GM19099 (cell line): ENCODE measurements around the gene PBXIP1.

Experiments used
- POLR2A ChIP-seq: IDR thresholded peaks from 3 replicates; pipeline ENCODE4 v1.6.1; 2011; ENCODE audit warnings: low read depth; ENCODE audit not compliant: insufficient read length; ENCODE audit errors: extremely low read depth

The PBXIP1 gene

DNA sequence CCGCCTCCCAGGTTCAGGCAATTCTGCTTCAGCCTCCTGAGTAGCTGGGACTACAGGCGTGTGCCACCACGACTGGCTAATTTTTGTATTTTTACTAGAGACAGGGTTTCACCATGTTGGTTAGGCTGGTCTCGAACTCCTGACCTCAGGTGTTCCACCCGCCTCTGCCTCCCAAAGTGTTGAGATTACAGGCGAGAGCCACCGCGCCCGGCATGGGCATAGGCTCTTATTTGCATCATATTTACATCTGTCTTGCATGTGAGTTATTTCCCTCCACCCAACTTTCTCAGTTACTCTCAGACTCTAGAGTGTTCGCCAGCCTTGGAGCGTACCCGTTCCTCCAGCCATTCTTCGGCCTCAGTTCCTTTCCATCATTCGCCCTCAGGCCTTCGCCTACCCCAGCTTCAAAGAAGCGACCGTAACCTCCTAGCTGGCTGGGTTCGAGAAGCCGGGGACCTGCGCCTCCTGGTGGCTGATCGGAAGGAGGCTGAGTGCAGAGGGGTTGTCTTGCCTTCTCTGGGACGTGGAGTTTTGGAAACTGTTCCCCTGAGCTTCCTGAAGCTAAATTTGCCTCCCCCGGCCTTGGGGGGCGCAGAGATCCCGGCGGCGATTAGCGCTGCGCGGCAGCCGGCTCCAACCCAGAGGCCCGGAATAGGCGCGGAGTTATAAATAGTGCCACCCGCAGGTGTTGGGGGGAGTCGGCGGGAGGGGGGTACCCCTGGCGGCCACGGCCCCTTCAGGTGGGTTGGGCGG is 43.1 kb upstream of the PBXIP1 start:
- TF ChIP-seq POLR2A, result peak; percentile 63

DNA sequence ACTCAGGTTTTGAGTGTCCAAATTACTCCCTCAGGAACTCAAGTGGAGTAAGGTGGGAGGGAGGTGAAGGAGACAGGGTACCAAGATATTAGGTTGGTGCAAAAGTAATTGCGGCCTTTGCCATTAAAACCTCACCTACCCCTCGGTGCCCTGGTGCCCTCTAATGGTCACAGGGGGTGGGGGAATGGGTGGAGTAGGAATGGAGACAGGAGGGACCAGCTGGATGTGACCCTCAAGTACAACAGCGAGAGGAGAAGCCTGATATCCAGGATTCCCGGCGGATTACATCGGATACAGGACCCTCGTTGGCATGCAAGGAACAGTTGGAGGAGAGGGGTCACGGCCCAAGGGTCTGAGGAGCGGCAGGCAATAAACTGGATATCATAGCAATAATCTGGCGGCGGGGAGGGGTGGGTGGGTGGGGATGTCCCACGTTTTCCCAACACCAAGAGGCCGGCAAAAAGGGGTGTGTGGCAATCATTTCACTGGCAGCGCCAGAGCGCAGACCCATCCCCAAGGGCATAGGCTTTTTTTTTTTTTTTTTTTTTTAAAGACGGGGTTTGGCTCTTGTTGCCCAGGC is 42.4 kb upstream of the PBXIP1 start:
- TF ChIP-seq POLR2A, result no peak

DNA sequence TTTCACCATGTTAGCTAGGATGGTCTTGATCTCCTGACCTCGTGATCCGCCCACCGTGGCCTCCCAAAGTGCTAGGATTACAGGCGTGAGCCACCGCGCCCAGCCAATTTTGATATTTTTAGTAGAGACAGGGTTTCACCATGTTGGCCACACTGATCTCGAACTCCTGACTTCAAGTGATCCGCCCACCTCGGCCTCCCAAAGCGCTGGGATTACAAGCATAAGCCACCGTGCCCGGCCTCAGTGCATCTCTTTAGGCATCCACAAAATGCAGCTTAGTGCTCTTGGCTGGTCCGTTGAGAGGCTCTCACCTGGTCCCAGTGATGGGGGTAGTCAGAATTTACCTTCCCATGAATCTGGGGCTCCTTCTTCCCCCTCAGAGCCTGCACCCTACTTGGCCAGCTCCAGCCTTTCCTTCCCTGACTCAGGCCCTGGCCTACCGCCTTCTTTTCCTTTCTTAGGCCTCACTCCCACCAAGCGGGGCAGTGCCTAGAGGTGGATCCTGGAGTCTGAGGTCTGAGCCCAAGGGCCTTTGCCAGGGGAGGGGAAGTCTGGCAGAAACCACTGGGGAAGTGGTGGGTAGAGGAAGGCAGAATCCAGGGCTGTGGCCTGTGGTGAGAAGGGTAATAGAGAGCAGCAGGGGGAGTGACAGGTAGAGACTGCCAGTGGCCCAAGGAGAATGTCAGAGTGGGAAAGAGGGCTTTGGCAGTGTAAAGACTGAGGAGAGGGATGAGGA is 41.2 kb upstream of the PBXIP1 start:
- no peak for TF ChIP-seq POLR2A

DNA sequence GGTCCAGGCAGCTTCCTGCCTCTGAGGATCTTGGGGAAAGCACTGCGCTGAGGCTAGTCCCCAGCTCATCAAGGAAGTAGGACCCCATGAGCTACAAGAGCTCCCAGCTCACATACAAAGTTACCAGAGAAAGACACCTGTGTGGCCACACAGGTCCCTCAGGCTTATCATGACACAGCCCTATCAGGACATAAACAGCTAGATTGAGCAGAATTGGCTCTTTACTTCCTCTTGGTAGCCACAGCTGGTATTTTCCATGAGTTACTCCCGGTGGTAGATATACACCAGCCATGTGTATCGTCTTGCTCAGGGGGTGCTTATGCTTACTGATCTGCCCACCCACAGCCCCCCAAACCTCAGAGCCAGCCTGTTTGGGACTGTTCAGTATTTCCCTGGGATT is 38.7 kb upstream of the PBXIP1 start:
- TF ChIP-seq POLR2A, result no peak

DNA sequence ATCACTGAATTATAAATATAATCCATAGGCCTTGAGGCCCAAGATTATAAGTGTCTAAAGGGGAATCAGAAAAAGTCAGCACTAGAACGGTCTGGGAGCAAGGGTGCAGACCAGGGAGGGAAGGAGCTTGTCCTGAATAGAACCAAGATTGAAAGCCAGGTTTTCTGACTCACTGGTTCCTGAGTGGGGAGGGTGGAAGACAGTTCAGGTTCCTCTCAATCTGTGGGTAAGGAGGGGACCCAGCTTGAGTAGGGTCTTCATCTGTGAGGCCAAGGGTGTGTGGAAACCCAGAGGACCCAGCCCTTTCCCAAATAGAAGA is 38.3 kb upstream of the PBXIP1 start:
- TF ChIP-seq POLR2A, result no peak

DNA sequence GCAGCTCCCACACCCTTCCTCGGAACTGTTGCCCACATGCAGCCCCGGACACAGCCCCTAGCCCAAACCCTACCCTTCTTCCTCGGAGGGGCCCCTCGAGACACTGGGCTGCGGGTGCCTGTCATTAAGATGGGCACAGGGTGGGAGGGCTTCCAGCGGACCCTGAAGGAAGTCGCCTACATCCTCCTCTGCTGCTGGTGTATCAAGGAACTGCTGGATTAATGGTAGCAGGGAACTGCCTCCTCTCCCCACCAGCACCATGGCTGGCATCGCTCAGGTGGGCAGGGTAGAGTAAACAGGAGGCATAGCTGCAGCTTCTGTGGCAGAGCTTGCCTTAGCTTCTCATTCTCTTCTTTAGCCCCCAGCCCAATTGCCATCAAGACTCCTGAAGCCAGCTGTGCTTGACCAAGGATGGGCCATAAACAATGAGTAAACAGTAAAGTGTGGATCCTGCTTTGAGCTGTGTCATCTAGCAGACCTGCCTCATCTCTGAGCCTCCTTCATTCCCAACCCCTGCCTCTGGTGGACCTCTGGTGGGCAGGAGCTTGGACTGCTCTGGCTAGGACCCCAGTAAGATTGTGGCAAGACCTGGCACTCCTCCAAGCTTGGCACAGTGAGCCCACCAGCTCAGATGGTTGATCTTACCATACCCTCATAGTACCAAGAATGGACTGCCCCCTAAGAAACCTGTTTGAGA is 37.8 kb upstream of the PBXIP1 start, which contains the start of gene LENEP:
TSS of gene LENEP (plus strand) at position 15 of the 697 bp plus-strand sequence. CDS start at position 37, 22 bp downstream.
- no peak for TF ChIP-seq POLR2A

DNA sequence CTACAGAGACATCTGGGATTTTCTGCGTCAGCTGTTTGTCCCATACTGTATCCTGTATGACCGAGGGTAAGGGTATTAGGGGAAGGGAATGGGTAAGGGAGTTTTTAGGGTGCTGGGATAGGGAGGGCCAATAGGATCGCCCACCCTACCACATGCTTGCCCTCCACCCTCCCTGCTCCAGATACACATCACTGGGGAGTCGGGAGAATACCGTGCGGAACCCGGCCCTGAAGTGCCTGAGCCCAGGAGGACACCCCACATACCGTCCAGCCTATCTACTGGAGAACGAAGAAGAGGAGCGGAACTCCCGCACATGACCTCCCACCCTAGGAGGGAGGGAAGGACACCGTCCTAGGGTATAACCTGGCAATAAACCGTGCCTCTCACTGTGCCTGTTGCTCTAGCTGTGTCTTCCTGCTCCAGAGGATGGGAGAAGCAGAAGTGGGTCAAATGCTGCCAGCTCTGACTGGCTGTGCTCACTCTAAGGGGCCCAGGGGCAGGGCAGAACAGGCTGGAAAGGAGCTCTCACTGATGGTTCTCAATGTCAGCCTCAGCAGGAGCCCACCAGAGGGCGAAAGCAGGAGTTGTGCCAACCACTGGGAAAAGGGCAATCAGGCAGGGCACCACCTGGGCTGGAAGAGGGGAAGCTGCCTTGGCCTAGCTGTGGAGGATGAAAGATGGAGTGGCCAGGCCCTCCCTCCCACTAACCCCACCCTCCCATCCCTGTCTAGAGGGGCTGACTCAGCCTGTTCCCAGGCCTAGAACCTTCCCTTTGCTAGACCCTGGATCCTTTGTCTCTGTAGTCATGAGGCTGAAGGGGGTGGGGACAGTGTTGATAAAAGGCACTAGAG is 37.0 kb upstream of the PBXIP1 start:
- TF ChIP-seq POLR2A, result no peak

DNA sequence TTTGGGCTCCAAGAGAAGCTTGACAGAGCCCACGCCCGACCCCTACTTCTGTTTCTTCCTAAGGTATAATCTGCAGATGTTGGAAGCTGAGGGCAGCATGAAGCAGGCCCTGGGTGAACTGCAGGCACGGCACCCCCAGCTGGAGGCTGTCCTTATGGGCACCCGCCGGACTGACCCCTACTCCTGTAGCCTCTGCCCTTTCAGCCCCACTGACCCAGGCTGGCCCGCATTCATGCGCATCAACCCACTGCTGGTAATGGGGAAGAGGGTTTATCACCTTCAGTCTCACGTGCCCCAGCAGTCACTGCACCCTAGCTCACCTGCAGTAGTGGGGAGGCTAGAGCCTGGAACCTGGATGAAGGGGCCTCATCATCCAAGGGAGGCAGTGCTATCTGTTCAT is 34.4 kb upstream of the PBXIP1 start:
- no peak for TF ChIP-seq POLR2A

DNA sequence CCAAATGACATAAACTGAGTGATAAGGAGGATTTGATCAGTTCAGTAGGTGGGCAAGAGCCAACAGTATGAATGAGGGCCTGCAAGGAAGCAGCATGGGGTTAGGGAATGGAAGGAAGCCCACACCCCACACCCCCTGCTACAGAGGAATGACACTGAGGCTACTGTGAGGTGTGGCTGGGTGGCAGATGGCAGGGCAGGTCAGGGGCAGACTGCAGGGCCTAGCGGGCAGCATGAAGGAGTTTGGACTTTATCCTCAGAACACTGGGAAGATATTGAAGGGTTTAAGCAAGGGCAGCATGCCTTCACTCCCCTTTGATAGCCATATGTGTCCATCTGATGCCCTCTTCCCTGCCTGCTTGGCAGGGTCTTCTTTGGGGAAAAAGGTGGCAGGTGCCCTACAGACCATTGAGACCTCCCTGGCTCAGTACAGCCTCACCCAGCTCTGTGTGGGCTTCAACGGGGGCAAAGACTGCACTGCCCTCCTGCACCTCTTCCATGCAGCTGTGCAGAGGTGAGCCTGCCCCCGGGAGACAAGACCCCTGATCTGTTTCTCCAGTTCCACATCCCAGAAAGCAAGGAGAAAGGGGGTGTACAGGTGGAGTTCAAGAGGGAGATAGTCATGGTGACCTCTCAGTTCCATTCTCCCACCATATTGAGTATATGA is 33.4 kb upstream of the PBXIP1 start:
- no peak for TF ChIP-seq POLR2A

DNA sequence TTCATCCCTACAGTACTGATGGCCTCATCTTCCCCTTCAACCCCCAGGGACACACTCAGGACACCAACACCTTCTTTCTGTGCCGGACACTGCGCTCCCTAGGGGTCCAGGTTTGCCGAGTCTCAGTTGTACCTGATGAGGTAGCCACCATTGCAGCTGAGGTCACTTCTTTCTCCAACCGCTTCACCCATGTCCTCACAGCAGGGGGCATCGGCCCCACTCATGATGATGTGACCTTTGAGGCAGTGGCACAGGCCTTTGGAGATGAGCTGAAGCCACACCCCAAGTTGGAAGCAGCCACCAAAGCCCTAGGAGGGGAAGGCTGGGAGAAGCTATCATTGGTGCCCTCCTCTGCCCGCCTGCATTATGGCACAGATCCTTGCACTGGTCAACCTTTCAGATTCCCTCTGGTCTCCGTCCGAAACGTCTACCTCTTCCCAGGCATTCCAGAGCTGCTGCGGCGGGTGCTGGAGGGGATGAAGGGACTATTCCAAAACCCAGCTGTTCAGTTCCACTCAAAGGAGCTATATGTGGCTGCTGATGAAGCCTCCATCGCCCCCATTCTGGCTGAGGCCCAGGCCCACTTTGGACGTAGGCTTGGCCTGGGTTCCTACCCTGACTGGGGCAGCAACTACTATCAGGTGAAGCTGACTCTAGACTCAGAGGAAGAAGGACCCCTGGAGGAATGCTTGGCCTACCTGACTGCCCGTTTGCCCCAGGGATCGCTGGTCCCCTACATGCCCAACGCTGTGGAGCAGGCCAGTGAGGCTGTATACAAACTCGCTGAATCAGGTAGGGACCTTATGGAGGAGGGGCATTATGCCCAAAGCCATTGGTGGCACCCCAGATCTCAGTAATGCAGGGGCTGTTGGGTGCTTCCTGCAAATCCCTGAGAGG is 32.4 kb upstream of the PBXIP1 start:
- TF ChIP-seq POLR2A, result no peak

DNA sequence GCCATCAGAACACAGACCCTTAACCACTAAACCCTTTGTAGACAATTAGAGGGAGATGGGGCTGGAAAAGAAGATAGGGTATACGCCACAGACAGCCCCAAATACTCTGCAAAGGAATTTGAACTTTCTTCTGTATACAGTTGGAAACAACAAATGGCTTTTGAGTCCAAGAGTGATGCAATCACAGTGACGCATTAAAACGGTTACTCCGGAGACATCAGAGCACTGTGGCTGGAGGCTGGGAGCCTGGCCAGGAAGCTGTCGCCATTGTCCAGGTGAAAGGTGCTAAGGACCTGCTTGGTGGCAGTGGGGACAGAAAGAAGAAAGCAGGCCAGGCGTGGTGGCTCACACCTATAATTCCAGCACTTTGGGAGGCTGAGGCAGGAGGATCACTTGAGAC is 31.4 kb upstream of the PBXIP1 start:
- TF ChIP-seq POLR2A, result no peak

DNA sequence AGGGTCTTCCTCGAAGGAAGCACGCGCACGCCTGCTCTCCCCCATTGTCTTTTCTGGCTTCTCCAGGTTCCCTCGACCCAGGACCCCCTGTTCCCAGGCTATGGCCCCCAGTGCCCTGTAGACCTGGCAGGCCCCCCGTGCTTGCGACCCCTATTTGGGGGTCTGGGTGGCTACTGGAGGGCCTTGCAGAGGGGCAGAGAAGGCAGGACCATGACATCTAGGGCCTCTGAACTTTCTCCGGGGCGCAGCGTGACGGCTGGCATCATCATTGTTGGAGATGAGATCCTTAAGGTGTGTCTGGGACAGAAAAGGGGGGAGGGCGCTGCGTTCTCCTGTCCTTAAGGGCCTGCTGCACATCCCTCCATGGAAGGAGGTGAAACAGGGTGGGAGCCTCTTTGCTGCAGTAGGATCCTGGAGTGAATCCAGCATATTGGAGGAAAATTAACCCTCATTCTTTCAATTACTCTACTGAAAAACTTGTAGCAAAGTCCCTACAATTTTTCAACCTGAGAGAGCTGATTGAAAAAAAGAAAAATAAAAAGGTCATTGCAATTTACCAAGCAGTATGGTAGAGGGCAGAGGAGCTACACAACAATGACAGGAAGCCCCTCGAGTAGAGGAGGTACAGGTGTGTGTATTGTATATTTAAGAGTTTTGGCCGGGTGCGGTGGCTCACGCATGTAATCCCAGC is 28.0 kb upstream of the PBXIP1 start:
- no peak for TF ChIP-seq POLR2A
